Measurements from ENCODE around the gene XCR1.
"Not testable (repeated sequence)": the region's sequence is repeated elsewhere in the genome, so short reads cannot be mapped to it uniquely, and the experiment has no call there.

Gene XCR1

GRCh38 chr3:46001178-46001577 lies 26.1 kb downstream of the XCR1 start:
- no peak for DNase-seq

GRCh38 chr3:45997942-45998341 lies 29.3 kb downstream of the XCR1 start:
- DNase-seq: no peak

- not testable (repeated sequence) for DNase-seq
Measured at GRCh38 chr3:45997499-45997898, 29.8 kb downstream of the XCR1 start.

GRCh38 chr3:45995236-45996192 lies 31.8 kb downstream of the XCR1 start, which contains the start of gene FYCO1:
TSS of gene FYCO1 (minus strand) at chr3:45995824. CDS start at chr3:45984910, 10,914 bp downstream.
- peak; percentile 93 for DNase-seq

GRCh38 chr3:45994419-45995235 lies 32.7 kb downstream of the XCR1 start:
- DNase-seq: no peak

- no peak for DNase-seq
Measured at GRCh38 chr3:45993421-45994027, 33.8 kb downstream of the XCR1 start.

GRCh38 chr3:45992821-45993221 lies 34.5 kb downstream of the XCR1 start:
- DNase-seq: no peak

GRCh38 chr3:45992133-45992729 lies 35.1 kb downstream of the XCR1 start:
- no peak for DNase-seq

- DNase-seq: no peak
Measured at GRCh38 chr3:45991341-45991740, 35.9 kb downstream of the XCR1 start.

GRCh38 chr3:45990181-45990580 lies 37.1 kb downstream of the XCR1 start:
- DNase-seq: no peak

GRCh38 chr3:45988804-45989203 lies 38.5 kb downstream of the XCR1 start:
- no peak for DNase-seq

- no peak for DNase-seq
Measured at GRCh38 chr3:45988362-45988761, 38.9 kb downstream of the XCR1 start.

- DNase-seq: peak; percentile 58
Measured at GRCh38 chr3:45987368-45988291, 39.7 kb downstream of the XCR1 start.

- DNase-seq: no peak
Measured at GRCh38 chr3:45986303-45986982, 40.8 kb downstream of the XCR1 start.

- peak; percentile 49 for DNase-seq
Measured at GRCh38 chr3:45985532-45986302, 41.6 kb downstream of the XCR1 start.

GRCh38 chr3:45984331-45985312 lies 42.7 kb downstream of the XCR1 start:
- peak; percentile 45 for DNase-seq

- DNase-seq: no peak
Measured at GRCh38 chr3:45983770-45984169, 43.5 kb downstream of the XCR1 start.

GRCh38 chr3:45981346-45982074 lies 45.8 kb downstream of the XCR1 start:
- DNase-seq: no peak

Measured in right forelimb (tissue), 1 donor.